ENCODE data around the gene GLRX5.

GRCh38 chr14:95490727-95491451, 44.0 kb upstream of the GLRX5 start:
- TF ChIP-seq EZH2 (IDR thresholded peaks at IDR 0.05; ENCODE audit: borderline replicate concordance, low read depth, low read length, severe bottlenecking): no peak
- no peak for TF ChIP-seq CTCF (IDR thresholded peaks at IDR 0.05; ENCODE audit: borderline replicate concordance, extremely low read depth, low read length, poor library complexity, severe bottlenecking)
